GM19452 (cell line): Measurements from ENCODE around the gene ELMOD3.

Experiments used
- ATAC-seq: cut with Tn5 transposase; IDR thresholded peaks from one replicate; pipeline ENCODE4 v1.9.1; 2021; ENCODE audit not compliant: unreplicated experiment

ELMOD3 gene

GRCh38 chr2:85439986-85440385 lies 85.4 kb downstream of the ELMOD3 start:
- no peak for ATAC-seq

GRCh38 chr2:85440729-85441128 lies 86.2 kb downstream of the ELMOD3 start:
- ATAC-seq, result no peak
